HS-5 (cell line): ENCODE results near the gene ADGRG3.

Source experiments
- DNase-seq: peaks from one replicate; pipeline ENCODE4 v3.0.0-alpha.2; 2012; ENCODE audit warnings: low read depth

The ADGRG3 gene

DNA sequence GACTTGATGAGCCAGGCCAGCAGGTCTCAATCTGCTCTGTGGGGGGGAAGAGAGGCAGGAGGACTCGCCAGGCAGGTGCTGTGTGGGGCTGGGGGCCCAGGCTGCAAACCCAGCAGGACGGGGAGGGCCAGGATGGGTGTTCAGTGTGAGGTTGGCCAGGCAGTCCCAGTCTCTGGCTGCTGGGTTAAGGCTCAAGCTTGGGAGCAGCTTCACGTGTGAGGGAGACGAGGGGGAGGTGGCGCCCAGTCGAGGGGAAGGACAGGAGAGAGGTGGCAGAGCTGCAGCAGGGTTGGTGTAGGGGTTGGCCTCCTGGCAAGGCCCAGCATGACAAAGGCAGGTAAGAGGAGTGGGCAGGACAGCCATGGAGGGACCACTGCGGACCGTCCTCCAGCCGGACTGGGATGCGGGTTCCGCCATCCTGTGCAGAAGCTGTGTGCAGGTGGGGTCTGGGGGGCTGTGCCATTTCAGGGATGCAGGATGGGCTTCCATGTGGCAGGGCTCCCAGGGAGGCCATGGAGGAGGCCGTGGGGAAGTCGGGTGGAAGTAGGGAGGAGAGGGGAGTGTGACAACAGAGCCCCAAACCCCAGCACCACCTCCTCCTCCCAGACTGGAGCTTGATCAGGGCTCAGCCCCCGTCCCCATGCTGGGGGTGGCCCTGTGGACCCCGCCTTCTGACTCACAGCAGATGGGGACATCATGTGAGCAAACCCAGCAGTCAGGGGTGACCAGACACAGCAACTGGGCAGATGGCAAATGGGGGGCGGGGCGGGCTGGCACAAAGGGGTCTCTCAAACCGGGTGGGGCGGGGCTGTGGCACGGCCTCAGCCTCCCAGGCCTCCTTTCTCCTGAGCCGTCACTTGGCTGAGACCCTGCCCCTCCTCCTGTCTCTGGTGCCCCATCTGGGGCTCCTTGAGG lies 36.9 kb upstream of the ADGRG3 start:
- DNase-seq = no peak

DNA sequence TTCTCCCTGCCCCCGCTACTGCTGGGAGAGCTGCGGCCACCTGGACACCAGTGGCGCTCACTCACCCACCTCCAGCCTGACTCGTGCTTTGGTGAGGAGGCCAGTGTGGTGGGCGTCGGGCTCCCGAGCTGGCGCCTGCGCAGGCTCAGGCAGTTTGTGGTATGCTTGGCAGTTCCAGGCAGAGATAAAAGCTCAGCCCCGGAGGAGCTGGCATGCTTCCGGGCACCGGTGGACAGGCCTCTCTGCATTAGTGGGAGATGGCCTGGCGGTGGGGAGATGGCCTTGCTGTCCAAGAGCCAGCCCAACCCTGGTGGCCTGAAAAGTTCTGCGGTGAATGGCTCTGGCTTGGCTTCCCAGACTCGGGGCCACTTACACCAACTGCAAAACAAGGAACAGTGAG lies 35.5 kb upstream of the ADGRG3 start:
- DNase-seq = no peak

DNA sequence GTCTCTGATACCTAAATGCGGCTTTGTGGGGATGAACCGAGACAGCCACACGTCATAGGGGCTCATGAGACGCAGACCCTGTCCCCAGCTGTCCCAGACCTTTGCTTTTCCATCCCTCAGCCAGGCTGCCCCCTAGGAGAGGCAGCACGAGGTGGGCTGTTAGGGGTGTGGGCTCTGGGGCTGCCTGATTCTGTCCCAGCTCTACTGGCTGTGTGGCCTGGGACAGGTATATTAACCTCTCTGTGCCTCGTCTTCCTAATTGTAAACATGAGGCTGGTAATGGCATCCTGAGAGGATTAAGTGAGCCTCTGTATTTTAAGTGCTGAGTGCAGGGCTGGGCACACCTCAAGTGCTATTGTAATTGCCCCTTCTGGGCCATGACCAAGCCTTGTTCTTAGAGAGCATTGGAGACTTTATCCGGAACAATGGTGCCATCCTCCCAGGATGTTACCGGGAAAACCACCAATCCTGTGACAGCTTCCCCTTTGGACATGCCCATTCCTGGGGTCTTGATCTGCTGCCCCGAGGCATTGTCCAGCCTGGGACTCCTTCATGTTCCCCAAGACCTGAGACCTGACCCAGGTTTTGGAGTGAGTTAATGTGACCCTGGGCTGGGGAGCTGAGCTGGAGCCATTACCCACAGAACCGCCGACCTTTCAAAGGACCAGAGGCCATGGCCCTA lies 34.6 kb upstream of the ADGRG3 start:
- no peak for DNase-seq

DNA sequence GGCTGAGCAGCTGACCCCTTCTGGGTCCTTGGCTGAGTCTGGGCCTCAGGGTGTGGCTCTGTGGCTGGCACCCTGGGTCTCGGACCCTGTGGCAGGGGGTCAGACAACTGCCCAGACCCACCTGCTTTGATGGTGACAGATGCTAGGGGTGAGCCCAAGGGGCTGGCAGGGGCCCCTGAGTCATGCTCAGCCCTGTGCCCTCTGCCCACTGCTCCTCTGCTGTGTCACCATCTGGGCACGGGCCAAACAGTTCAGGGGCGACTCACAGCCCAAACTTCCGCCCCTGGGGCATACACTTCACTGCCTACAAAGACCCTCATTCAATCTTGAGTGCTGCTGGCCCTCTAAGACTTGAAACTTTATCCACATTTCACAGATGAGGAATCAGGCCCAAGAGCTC lies 33.9 kb upstream of the ADGRG3 start:
- DNase-seq = no peak

DNA sequence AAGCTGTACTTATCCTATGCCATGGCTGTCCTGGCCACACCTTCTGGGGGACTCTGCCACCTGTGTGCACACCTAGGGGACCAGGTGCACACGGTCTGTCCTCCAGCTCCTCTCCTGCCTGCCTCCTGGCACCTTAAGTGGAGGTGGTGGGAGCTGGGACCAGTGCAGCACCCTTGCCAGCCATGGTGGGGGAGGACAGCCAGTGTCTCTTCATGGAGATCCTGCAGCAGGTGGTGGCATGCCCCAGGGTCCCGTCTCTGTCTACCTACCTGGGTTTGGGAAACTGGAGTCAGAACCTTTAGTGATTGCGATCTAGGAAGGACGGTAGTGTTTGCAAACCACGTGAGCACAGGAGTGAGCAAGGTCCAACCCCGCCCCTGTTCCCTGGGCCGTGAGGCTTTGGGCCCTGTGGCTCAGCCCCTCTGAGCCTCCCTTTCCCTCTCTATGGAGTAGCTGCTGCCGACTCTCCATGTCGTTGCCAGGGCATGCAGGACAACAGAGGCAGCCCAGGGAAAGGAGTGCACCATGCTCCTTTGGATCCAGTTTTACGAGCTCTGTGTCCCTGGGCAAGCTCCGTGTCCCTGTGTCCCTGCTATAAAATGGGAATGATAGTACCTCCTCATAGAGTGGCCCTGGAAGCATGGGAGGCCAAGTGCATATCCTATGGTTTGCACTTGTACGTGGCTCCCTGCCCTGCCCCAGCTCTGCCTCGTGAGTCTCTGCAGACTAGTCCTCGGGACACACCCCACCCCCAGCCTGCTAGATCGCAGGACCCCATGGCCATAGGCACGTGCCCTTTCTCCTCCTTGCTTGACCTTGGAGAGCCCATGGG lies 32.6 kb upstream of the ADGRG3 start:
- DNase-seq = no peak

DNA sequence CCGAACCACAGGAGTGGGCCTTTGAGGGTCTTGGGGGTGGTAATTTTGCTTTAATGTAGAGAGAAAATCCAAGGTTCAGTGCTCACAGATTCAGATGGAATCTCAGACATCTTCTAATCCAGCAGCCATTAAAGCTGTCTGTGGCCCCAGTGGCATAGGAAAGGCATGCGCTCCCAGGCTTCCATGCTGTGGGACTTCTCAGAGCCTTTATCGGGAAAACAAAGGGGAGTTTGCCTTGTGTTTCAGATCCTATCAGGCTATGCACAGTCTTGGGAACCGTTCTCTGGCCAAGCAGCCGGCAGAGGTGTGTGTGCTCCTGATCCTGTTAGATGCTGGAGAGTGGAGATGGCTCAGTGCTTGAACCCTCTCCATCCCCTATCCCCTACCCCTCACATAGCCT lies 31.9 kb upstream of the ADGRG3 start:
- DNase-seq = no peak

DNA sequence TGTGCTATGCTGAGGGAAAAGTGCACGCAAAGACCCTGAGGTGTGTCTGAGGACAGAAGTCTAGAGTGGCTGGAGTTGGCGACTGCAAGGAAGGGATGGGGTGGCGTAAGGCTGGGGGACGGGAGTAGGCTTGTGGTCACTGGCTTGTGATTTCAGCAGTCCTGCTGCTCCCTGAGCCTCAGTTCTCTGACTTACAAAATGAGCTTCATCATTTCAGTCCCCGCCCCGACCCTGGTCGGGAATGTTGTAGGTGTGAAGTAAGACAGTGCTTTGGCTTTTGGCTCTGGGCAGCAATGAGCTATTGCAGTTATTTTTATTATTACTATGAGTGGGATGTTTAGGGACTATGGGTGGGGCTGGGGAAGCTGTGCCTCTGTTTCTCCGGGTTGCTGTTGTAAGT lies 31.1 kb upstream of the ADGRG3 start:
- DNase-seq = no peak

DNA sequence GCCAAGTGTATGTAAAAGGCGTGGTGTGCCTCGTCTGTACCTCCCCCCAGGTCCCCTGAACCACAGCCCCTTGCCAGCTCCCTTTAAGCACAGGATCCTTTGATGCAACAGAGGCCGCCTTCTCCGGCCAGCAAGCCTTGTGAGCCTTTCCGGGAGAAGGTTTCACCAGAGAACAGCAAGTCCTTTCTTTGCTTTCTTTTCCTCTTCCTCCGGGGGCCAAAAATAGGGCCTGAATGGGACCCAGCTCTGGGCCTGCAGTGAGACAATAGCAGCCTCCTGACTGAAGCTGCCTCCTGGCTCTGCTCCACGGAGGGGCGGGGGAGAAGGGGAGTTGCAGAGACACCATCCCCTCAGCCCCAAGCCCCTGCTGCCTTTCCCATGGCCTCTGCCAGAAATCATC lies 30.7 kb upstream of the ADGRG3 start:
- DNase-seq = no peak

DNA sequence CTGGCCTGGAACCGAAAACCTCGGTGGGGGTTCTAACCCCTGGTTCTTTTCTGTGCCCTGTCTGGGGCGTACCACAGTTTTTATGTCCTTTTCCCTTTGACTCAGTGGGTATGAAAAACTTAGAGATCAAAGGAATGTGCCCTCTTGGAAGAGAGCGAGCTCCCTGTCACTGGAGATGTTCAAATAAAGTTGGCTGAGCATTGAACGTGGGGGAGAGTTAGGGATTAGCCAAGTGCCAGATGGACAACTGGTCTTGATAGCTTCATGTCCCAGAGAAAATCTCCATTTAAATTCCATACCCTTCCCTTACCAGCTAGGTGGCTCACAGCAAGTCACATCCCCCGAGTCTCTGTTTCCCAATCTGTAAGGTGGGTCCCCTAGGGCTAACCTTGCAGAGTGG lies 30.1 kb upstream of the ADGRG3 start:
- DNase-seq = no peak

DNA sequence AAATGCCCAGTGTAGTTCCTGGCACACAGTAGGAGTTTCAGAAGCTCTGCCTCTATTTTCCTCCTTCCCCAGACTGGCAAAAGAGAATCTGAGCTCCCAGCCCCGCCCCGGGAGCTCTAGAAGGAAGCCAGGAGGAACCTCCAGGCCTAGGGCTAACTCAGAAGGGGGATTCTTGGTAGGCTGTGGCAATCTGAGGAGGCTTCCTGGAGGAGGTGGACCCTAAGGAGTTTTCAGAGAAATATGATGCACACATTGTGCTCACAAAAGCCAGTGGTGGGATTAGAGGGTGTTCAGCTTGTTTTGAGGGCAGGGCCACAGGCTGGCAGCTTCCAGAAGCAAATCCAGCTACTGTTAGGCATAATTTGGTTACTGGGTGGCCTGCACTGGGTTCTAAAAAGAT lies 29.7 kb upstream of the ADGRG3 start:
- DNase-seq = no peak

DNA sequence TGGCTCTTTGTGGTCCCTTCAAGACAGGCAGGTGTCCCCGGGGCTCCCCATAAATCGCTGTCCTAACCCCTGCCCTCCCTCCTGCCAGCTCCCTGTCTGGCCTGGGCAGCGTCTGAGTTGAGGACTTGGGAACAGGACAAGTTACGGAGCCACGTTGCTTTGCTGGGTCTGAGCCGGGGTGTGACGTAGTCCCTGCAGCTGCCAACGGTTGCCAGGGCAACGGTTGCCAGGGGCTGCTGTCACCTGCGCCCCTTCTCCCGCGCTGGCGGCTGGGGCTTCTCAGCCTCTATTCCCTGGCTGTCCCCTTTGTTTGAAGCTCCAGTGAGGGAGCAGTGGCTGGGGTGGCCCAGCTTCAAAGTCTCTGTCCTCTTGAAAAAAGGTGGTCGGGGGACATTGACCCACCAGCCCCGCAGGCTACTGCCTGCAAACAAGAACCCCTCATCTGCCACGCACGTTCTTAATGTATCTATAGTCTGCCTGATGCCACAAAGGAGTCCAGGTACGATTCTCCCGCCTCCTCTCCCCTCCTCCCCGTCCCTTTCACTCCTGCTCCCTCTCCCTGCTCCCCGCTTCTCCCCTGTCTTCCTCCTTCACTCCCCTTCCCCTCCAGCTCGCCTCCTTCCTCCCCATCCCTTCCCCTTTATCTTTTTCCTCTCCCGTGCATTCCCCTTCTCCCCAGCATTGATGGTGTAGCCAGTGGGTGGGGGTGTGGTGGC lies 28.8 kb upstream of the ADGRG3 start:
- DNase-seq = no peak

DNA sequence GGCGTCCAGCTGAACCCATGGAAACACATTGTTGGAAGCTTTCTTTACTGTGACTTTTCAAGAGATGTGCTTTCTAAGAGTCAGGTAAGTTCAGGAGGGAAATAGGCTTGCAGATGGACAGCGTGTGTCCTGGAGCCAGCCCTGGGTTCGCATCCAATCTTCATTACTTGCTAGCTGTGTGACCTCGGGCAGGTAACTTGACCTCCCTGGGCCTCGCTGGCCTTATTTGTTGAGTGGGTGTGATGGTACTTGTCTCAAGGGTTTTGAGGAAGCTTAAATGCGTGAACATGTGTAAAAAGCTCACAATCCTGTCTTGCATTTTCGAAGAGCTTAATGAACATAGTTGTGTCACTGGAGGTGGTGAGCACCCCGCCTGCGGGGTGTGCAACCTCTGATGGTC lies 27.9 kb upstream of the ADGRG3 start:
- DNase-seq = no peak

DNA sequence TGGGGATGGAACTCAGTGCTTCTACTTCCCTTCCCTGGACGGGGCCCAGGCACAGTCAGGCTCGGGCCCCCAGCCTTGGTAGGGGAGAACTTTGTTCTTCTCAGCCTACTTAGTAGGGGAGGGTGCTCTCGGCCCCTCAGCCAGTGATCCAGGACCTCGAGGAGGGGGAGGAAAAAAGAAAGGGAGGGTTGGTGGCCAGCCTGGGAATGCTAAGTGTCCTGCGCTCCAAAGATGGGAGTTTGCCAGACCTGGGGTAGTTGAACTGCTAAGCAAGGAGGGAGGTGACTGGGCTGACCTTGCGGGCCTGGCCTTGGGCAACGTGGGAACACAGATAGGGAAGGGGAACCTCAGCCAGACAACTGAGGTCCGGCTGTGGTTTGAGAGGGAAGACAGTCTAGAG lies 27.5 kb upstream of the ADGRG3 start:
- no peak for DNase-seq

DNA sequence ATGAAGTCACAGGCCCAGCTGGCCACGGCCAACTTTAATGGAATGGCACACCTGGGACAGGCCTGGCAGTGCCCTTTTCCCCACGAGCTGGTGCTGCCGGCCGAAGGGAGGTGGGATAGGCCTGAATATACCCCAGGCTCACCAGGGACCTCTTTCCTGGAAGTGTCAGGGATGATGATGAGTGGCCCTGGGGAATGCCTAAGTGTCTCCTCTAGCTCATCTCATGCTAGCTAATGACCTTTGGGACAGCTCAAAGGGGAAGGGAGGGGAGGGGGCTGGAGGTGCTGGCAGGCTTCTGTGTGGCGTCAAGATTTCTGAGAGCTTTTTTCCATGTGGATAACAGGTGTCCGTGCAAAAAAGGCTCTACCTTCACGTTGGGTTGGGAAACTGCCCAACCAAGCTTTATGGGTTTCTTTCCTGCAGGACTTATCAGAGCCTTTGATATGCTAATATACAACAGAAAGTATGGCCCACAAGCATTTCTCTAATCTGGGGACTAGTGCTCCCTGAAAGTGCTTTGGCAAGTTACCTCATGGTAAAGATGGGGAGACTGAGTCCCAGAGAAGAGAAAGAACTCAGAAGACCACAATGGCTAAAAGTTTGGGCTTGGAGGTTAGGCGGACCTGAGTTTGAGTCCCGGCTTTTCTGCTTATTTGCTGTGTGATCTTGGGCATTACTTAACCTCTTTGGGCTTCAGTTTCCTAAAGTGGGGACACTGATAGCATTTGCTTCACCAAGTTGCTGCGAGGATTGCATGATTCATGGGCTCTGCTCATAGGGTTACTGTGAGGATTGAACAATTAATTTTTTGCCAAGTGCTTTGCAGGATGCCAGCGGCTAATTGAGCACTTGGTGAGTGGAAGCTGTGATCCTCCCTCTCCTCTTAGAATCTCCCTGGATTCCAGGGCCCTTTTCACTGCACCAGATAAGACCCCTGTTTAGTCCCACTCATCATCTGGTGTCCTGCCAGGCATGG lies 25.7 kb upstream of the ADGRG3 start:
- no peak for DNase-seq

DNA sequence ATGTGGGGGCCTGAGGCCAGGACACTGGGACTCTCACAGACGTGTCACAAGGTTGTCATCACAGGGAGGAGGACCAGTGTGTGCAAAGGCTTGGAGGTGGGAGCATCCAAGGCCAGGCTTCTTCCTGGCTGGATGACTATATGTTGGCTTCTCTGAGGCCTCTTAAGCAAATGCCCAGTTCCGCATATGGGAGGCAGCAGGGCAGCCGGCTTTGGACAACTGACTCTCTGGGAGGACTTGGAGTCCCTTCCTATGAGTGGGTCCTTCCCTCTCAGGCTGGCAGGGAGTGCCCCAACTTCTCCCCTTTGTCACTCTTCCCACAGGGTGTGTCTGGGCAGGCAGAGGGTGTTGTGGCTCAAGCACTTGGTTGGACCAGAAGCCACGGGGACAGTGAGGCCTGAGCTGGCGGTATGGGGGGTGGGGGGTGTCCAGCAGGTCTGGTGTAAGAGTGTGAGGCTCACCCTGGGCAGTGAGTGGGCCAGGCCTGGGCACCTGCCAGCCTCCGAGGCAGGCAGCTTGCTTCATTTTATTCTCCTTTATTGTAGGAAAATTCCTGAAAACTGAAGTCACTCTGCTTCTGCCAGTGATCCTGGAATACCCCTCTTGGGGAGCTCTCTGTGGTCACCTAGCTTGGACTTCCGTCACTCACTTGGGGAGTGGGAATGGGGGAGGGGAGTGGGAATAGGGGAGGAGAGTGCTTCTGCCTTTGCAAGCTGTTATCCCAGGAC lies 24.8 kb upstream of the ADGRG3 start:
- DNase-seq = no peak

DNA sequence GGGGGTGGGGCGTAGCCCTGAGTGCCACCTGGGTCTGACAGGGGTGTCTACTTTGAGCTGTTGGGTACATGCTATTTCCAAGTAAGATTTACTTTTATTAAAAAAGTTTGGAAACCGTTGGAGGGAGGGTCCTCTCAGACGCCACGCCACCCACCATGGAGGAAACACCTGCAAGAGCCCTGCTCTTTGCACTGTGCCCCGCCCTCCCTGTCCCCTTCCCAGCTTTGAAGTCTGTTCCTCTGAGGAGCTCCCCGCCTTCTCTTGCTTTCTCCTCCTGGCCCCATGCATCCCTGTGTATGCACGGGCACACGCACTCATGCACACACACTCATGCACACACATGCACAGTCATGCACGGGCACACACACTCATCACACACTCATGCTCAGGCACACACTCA lies 24.2 kb upstream of the ADGRG3 start:
- no peak for DNase-seq

DNA sequence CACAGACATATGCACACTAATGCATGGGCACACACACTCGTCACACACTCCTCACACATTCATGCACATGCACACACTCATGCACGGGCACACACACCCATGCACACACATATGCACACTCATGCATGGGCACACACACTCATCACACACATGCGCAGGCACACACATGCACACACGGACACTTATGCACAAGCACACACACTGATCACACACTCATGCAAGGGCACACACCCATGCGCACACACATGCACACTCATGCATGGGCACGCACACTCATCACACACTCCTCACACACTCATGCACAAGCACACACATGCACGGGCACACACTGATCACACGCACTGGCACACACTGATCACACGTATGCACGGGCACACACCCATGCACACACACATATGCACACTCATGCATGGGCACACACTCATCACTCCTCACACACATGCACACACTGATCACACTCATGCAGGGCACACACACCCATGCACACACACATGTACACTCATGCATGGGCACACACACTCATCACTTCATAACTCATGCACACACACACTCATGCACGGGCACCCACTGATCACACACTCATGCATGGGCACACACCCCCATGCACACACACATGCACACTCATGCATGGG lies 23.6 kb upstream of the ADGRG3 start:
- DNase-seq = no peak

DNA sequence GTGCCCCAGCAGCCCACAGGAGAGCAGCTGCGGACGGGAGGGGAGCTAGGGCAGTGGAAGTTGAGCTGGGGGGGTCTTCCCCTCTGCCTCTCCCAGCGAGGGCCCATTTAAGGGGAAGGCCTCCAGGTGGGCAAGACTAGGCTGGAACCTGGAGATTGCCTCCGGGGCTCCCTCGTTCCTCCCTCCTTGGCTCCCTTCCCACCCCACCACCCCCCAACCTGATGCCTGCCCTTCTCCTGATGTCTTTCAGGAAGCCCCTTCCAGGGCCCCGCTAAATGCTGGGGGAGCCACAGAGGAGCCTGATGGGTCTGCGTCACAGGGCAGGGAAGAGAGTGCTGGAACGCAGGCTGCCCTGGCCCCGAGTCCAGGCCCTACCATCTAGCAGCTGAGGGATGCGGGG lies 22.9 kb upstream of the ADGRG3 start:
- no peak for DNase-seq

DNA sequence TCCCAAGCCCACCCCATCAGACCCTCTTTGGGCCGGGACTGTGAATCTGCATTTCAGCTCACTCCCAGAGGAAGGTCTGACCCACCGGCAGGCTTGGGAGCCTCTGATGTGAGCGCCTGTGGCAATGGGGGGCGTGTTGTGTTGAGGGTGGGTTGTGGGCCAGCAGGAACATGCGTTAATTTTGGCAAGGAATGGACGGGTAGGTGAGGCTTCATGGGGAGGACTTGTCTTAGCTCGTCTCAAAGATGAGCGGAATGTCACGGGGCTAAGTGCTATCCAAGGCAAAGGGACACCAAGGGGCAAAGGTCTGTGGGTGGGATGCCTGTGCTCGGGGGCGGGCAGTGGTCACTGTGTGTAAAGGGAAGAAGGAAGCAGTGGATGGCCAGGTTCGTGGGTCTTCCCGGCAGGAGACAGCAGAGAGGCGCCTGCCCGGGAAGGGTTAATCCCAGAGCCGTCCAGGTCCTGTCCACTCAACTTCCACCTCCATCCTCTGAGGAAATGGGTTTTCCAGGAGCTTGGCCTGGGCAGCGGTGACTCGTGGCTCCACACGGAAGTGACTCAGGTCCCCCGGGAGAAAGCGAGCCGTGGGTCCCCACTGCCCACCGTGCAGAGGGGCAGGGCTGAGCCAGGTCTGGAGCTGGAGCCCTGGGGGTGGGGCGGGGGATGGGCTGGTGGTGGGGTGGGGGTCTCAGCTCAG lies 22.3 kb upstream of the ADGRG3 start:
- DNase-seq = no peak
